Natural killer cell (primary cell): ENCODE data around the gene DENND1A. TPM values are rescaled to one million over a fixed set of nuclear protein-coding genes. Genes with fewer than 3 reads are reported as not detected.

Experiments used
- ATAC-seq, 3 donors: fragments of 150-1000 bp in 2 of 3; fragments of 200-7000 bp in 1 of 3; cut with Tn5 transposase; 1 replicate in 1 of 3; 2 replicates in 2 of 3; pipeline ENCODE4 v1.10.0; 2021; ENCODE audit warnings: mild to moderate bottlenecking in 2 of 3, moderate library complexity in 2 of 3
- DNase-seq, 2 donors: peaks; one replicate each; pipeline versions ENCODE4 v3.0.0 to v3.0.0-alpha.2; 2013 to 2021; ENCODE audit warnings: mixed read lengths in 1 of 2
- H3K27ac ChIP-seq: one replicate; pipeline ENCODE4 v1.5.1; 2013; ENCODE audit warnings: mild to moderate bottlenecking, low read length
- H3K27me3 ChIP-seq: one replicate; pipeline ENCODE4 v1.6.1; 2013; ENCODE audit warnings: low read length; ENCODE audit not compliant: control insufficient read depth, insufficient read depth
- H3K36me3 ChIP-seq: one replicate; pipeline ENCODE4 v1.6.1; 2013; ENCODE audit warnings: low read length; ENCODE audit not compliant: control insufficient read depth, insufficient read depth
- H3K4me1 ChIP-seq: one replicate; pipeline ENCODE4 v1.6.1; 2013; ENCODE audit warnings: low read length; ENCODE audit not compliant: control insufficient read depth, insufficient read depth
- H3K4me3 ChIP-seq: one replicate; pipeline ENCODE4 v1.5.1; 2013; ENCODE audit warnings: low read length
- H3K9me3 ChIP-seq: one replicate; pipeline ENCODE4 v1.6.1; 2013; ENCODE audit warnings: low read length; ENCODE audit not compliant: control insufficient read depth, insufficient read depth
- H3K27ac Mint-ChIP-seq, 2 donors: one replicate each; pipeline ENCODE4 v1.8.0; 2022; ENCODE audit warnings: mild to moderate bottlenecking in 2 of 2, mixed read lengths in 2 of 2, moderate library complexity in 1 of 2
- H3K27me3 Mint-ChIP-seq, 2 donors: one replicate each; pipeline ENCODE4 v1.8.0; 2022; ENCODE audit warnings: low read depth in 2 of 2, mixed read lengths in 2 of 2
- H3K36me3 Mint-ChIP-seq: one replicate; pipeline ENCODE4 v1.8.0; 2022; ENCODE audit warnings: mixed read lengths
- H3K4me1 Mint-ChIP-seq, 2 donors: one replicate each; pipeline ENCODE4 v1.8.0; 2022; ENCODE audit warnings: mixed read lengths in 2 of 2
- H3K4me3 Mint-ChIP-seq: one replicate; pipeline ENCODE4 v1.8.0; 2022; ENCODE audit warnings: mild to moderate bottlenecking, moderate library complexity, mixed read lengths
- H3K9me3 Mint-ChIP-seq, 2 donors: one replicate each; pipeline ENCODE4 v1.8.0; 2022; ENCODE audit warnings: mixed read lengths in 2 of 2
- WGBS: methylation state at CpG from one replicate; pipeline ENCODE4 v1.1.7; 2013; ENCODE audit warnings: missing lambda C conversion rate; ENCODE audit not compliant: insufficient coverage; 5-methylcytosine and 5-hydroxymethylcytosine counted together
- intact Hi-C: fragments of 100-400 bp; cut with micrococcal nuclease; formaldehyde crosslinking; loops from one replicate; pipeline ENCODE4 v1.14.2; 2022
- total RNA-seq, 4 donors: library from RNA; stranded (reverse); fragments of 120-200 nt in 1 of 4; gene quantifications; one replicate each; pipeline versions ENCODE4 v1.2.3 to v1.2.4, GENCODE V29; 2013 to 2022
- TF ChIP-seq, protein P1 (sequence below): fragments of 200-600 bp; IDR thresholded peaks from one replicate; pipeline ENCODE4 v1.8.0; 2022; ENCODE audit warnings: antibody characterized with exemption

DENND1A gene
- total RNA-seq, 3 donors from 2014 or later (not counting 1 experiment from before 2014, with no cell fraction given): 27.8 to 37.6 (median 30.9) TPM

GRCh38 chr9:123614306-123615263 is 315.3 kb downstream of the DENND1A start:
- no peak overlapping the region for H3K4me3 ChIP-seq
- no peak for ATAC-seq
- Mint-ChIP-seq H3K4me3 (no peak overlapping the region), H3K27me3 (no peaks in the 10 kb centered on the region), H3K36me3 (no peaks in the 10 kb centered on the region), H3K9me3 (no peaks in the 10 kb centered on the region), H3K27ac (no peak overlapping the region), H3K4me1 (peaks cover 24 to 28% of the 10 kb centered on the region in 2 donors)
- 91% methylated on average over 10 of the region's 11 CpGs for WGBS
- H3K27me3 ChIP-seq: no peaks in the 10 kb centered on the region
- DNase-seq: no peak
- peaks cover 7% of the 10 kb centered on the region for H3K4me1 ChIP-seq
- TF ChIP-seq, protein P1, sequence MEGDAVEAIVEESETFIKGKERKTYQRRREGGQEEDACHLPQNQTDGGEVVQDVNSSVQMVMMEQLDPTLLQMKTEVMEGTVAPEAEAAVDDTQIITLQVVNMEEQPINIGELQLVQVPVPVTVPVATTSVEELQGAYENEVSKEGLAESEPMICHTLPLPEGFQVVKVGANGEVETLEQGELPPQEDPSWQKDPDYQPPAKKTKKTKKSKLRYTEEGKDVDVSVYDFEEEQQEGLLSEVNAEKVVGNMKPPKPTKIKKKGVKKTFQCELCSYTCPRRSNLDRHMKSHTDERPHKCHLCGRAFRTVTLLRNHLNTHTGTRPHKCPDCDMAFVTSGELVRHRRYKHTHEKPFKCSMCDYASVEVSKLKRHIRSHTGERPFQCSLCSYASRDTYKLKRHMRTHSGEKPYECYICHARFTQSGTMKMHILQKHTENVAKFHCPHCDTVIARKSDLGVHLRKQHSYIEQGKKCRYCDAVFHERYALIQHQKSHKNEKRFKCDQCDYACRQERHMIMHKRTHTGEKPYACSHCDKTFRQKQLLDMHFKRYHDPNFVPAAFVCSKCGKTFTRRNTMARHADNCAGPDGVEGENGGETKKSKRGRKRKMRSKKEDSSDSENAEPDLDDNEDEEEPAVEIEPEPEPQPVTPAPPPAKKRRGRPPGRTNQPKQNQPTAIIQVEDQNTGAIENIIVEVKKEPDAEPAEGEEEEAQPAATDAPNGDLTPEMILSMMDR: no peak
- no peaks in the 10 kb centered on the region for H3K9me3 ChIP-seq
- intact Hi-C loops: no loop called here
- H3K36me3 ChIP-seq: peaks cover 2% of the 10 kb centered on the region
- H3K27ac ChIP-seq: no peak overlapping the region

DNA sequence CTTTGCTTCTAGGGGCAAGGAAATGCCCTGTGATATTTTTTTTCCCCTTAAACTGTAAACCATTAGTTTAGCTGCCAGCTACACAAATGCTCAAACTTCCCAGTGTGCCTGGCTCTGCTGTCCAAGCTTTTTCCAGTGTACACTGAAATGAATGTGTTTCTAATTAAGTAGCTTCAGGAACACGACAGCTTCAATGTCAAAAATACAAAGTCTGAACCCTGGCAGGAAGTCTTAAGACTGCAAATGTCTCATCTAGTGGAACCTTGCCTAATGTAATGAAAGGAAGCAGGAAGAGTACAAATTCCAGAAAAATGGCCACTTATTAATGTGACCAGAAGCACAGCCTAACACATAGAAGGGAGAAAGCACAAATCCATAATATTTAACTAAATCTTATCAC is 318.7 kb downstream of the DENND1A start:
- Histone ChIP-seq H3K36me3 (no peaks in the 10 kb centered on the region), H3K27ac (no peak overlapping the region), H3K27me3 (no peaks in the 10 kb centered on the region), H3K4me1 (peaks cover 7% of the 10 kb centered on the region), H3K9me3 (no peaks in the 10 kb centered on the region), H3K4me3 (no peak overlapping the region)
- ATAC-seq: no peak
- TF ChIP-seq, protein P1: no peak
- Mint-ChIP-seq H3K27ac (no peak overlapping the region), H3K9me3 (no peaks in the 10 kb centered on the region), H3K4me1 (peaks cover 9% of the 10 kb centered on the region in 2 donors), H3K36me3 (no peaks in the 10 kb centered on the region), H3K4me3 (no peak overlapping the region), H3K27me3 (no peaks in the 10 kb centered on the region)
- DNase-seq: no peak
- WGBS: 86% methylated on average over 1 of the region's 1 CpG
- intact Hi-C loops: no loop called here

GRCh38 chr9:123609844-123610243 is 320.1 kb downstream of the DENND1A start:
- no peak overlapping the region for H3K27ac ChIP-seq
- intact Hi-C loops: no loop called here
- H3K36me3 ChIP-seq: no peaks in the 10 kb centered on the region
- H3K36me3 Mint-ChIP-seq: no peaks in the 10 kb centered on the region
- TF ChIP-seq, protein P1: no peak
- H3K9me3 Mint-ChIP-seq: no peaks in the 10 kb centered on the region
- no peak overlapping the region for H3K4me3 Mint-ChIP-seq
- no peak for DNase-seq
- no peak overlapping the region for H3K27ac Mint-ChIP-seq
- no peaks in the 10 kb centered on the region for H3K27me3 ChIP-seq
- H3K4me1 Mint-ChIP-seq: no peaks in the 10 kb centered on the region
- H3K27me3 Mint-ChIP-seq: no peaks in the 10 kb centered on the region
- no peak overlapping the region for H3K4me3 ChIP-seq
- WGBS: 100% methylated on average over 3 of the region's 6 CpGs
- H3K4me1 ChIP-seq: no peaks in the 10 kb centered on the region
- no peak for ATAC-seq
- no peaks in the 10 kb centered on the region for H3K9me3 ChIP-seq
